GM12891 (cell line): ENCODE data around the gene RIMKLB.

Experiments used
- DNase-seq: peaks from one replicate; pipeline ENCODE4 v3.0.0; 2011; ENCODE audit warnings: low spot score; ENCODE audit not compliant: insufficient read length
- FAIRE-seq: peaks from 2 replicates; lab custom pipeline; 2011; peaks lifted over from hg19 to GRCh38; lab: Jason Lieb, UNC
- PAX5 ChIP-seq: IDR thresholded peaks from 2 replicates; pipeline ENCODE4 v1.6.1; 2011; ENCODE audit warnings: low read length, moderate library complexity, mild to moderate bottlenecking; ENCODE audit not compliant: insufficient read depth, severe bottlenecking
- POLR2A ChIP-seq: IDR thresholded peaks from 2 replicates; pipeline ENCODE4 v1.6.1; 2011; ENCODE audit warnings: low read depth, low read length, control low read depth
- POLR2AphosphoS5 ChIP-seq: IDR thresholded peaks from 2 replicates; pipeline ENCODE4 v1.6.1; 2011; ENCODE audit warnings: low read depth, low read length, control low read depth
- POU2F2 ChIP-seq: IDR thresholded peaks from 2 replicates; pipeline ENCODE4 v1.6.1; 2011; ENCODE audit warnings: low read depth, mild to moderate bottlenecking, control low read depth, low read length, moderate library complexity
- SPI1 ChIP-seq: IDR thresholded peaks from 2 replicates; pipeline ENCODE4 v1.6.1; 2011; ENCODE audit warnings: low read depth, low read length, control low read depth
- TAF1 ChIP-seq: IDR thresholded peaks from 2 replicates; pipeline ENCODE4 v1.6.1; 2011; ENCODE audit warnings: low read depth, low read length, control low read depth

Gene RIMKLB

DNA sequence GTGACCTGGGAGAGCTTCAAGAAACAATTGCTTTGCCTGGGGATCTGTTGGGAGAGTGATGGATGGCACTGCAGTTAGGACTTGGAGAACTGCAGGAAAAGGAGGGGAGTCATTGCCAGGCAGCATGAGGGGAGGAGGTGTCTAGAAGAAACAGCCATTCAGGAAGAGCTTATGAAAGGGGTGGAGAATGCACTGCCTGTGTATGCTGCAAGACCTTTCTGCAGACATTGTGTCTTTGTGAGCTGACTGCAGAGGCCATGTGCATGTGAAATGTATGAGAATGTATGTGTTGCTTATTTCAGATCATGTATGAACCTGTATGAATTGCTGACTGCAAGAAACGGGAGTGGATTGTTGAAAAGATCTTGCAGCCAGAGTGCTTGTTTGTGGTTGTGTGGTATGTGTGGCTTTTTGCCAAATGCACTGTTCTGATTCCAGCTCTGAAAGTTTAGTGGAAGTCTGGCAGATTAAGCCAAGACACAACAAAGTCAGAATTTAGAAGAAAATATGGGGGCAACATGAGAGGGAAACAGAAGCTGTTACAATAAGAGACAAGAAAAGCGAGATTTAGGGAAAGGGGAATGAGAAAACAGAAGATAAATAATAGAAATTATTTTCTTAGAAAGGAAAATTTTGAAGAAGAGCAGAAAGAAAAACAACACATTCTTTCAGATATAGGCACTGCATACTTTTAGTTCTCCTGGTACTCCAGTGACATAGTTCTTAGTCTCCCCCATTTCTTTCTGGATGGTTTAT is 9.8 kb upstream of the RIMKLB start:
- no peak for DNase-seq
- no peak for FAIRE-seq
- TF ChIP-seq POU2F2 (no peak), POLR2AphosphoS5 (no peak), PAX5 (no peak), TAF1 (no peak), POLR2A (no peak), SPI1 (no peak)

GRCh38 chr12:8689681-8690080 is 8.1 kb upstream of the RIMKLB start:
- FAIRE-seq: no peak
- no peak for DNase-seq
- TF ChIP-seq TAF1 (no peak), PAX5 (no peak), POLR2A (no peak), POLR2AphosphoS5 (no peak), SPI1 (no peak)

DNA sequence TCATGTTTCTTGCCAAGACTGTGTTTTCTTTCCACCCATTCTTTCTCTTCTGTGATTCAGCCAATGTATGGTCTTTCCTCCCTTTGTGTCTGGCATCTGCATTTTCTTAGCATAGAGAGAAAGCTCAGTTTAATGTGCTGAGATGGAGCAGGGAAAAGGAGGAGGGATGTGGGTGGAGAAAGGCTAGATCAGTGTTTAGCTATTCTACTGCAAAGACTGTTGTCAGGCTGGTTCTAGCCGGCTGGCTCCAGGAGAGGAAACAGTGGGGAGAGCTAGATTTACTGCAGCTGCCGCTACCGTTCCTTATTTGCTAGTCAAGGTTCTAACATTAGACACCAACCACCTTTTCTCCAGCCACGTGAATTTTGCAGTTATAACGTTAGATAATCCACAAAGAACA is 5.2 kb upstream of the RIMKLB start:
- no peak for FAIRE-seq
- DNase-seq: no peak
- TF ChIP-seq SPI1 (no peak), POU2F2 (no peak), PAX5 (no peak), TAF1 (no peak), POLR2A (no peak), POLR2AphosphoS5 (no peak)

GRCh38 chr12:8695116-8695515 is 2.7 kb upstream of the RIMKLB start:
- TF ChIP-seq POU2F2 (no peak), PAX5 (no peak), SPI1 (no peak), POLR2AphosphoS5 (no peak), TAF1 (no peak), POLR2A (no peak)
- DNase-seq (no peak), FAIRE-seq (no peak)

DNA sequence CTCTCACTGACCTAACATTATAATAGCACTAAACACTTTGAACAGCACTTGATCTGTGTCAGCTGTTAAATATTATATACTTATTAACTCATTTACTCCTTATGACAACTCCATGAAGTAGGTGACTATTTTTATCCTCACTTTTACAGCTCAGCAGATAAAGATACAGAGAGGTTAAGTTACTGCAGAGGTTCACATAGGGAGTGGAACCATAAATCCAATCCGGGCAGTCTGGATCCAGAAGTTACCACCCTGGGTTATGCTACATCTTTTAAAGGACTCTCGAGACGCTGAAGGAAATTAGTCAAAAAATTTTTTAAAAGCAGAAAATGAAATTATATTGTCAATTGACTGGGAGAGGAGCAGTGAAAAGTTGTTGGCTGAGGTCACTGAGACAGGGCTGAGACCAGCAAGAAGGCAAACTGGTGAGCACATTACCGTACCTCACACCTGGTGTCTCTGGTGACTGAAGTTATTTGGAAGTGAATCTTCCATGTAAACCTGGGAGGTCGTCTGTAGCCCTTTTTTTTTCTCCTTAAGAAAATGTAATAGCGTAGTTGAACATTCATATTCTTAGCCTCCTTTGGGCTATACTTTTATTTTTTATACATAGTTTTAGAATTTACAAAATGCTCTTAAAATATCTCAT is 1.2 kb upstream of the RIMKLB start:
- TF ChIP-seq SPI1: no peak
- TF ChIP-seq POLR2A: no peak
- no peak for TF ChIP-seq POU2F2
- no peak for TF ChIP-seq POLR2AphosphoS5
- no peak for TF ChIP-seq TAF1
- TF ChIP-seq PAX5: no peak
- no peak for FAIRE-seq
- DNase-seq: no peak

DNA sequence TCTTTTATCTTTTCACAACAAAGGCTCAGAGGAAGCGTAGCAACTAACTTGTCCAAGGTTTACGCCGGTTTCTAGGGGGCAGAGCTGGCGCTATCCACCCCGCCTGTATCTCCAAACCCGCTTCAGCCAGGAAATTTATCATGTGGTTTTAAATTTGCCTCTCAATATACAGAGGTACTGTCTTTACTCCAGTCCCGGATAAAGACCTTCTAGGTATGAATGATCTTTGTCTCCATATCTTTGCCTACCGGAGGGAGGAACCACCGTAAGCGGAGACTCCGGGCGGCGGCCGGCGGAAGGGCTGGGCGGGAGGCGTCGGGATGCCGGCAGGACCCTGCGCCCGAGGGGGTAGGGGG is 693 bp upstream of the RIMKLB start:
- DNase-seq: no peak
- no peak for TF ChIP-seq PAX5
- no peak for TF ChIP-seq SPI1
- no peak for TF ChIP-seq POU2F2
- no peak for TF ChIP-seq POLR2AphosphoS5
- no peak for FAIRE-seq

DNA sequence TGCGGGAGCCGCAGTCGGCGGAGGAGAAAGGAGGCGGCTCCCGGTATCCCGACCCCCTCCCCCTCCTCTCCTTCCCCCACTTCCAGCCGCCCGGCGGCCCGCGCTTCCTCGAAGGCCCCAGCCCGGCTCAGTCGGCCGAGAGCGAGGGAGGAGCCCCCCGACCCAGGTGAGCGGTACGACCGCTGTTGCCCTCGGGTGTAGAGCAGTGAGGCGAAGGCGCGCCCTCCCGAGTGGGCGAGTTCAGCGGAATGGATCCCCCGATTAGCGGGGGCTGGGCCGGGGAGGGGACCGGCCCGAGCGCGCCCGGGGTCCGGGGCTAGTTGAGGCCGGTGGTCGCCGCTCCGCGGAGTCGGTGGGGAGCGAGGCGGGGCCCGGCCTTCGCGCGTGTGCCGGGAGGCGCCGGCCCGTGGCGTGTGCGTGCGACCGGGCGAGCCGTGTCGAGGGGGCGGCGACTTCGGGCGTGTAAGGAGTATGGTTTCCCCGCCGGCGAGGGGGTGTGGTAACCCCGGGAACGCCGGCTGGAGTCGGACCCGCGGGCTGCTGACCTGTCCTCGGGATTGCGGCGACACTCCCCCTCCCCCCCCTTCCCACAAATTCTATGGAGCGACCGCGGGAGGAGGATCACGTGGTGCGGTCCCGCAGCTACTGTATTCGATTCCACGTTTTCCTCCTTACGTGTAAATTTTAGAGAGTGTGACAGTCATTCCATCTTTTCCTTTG is 501 bp downstream of the RIMKLB start:
- TF ChIP-seq PAX5 (no peak), POLR2A (no peak), POLR2AphosphoS5 (no peak), TAF1 (no peak), SPI1 (no peak), POU2F2 (no peak)
- DNase-seq (no peak), FAIRE-seq (peak; percentile 59)

DNA sequence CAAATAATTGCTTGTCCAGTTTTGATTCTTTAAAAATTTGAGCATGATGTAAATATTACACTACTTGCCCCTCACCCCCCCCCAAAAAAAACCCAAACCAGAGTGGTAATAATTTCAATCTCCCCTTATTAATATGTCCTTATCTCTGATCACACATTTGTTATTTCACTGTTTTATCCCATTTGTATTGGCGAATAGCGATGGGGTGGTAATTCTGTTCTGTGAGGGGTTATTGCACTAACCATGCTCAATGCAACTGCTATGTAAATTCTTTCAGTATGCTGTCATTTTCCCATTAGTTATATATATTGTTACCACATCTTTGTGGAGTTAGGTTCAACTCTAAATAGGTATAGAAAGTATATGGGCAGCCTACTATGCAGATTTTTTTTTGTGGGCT is 1.1 kb downstream of the RIMKLB start:
- no peak for DNase-seq
- TF ChIP-seq POU2F2 (no peak), POLR2AphosphoS5 (no peak), PAX5 (no peak), TAF1 (no peak), SPI1 (no peak), POLR2A (no peak)
- no peak for FAIRE-seq

DNA sequence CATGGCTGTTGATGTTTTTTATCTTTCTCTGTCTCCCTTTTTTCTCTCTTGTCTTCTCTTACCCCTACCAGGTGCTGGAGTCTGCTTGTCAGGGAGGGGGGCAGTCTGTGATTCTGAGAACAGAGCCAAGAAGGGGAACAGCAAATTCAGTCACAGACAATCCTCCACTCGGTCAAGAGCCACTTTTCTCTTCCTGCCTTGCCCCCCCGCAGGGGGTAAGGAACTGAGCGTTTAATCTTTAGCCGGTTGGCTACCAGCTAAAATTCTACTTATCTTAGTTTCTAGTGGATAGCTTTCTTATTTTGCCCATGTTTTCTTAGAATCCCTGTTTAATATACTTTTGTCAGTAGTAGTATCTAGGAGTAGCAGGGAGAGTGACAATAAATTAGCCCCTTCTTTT is 1.9 kb downstream of the RIMKLB start:
- FAIRE-seq (no peak), DNase-seq (no peak)
- TF ChIP-seq SPI1: no peak
- TF ChIP-seq POLR2AphosphoS5: no peak
- no peak for TF ChIP-seq PAX5
- TF ChIP-seq POU2F2: no peak
- TF ChIP-seq TAF1: no peak
- TF ChIP-seq POLR2A: no peak

- TF ChIP-seq TAF1: no peak
- DNase-seq (no peak), FAIRE-seq (no peak)
These were observed 3.4 kb downstream of the RIMKLB start for GRCh38 chr12:8701046-8701660.
